Fibroblast of mammary gland (primary cell): ENCODE data around the gene CAMK1D.

Experiments
- DNase-seq: peaks from one replicate; pipeline ENCODE4 v3.0.0-alpha.2; 2010; ENCODE audit warnings: low read depth
- H3K4me3 ChIP-seq: 2 replicates; pipeline ENCODE4 v1.5.1; 2011; ENCODE audit warnings: low read depth, mild to moderate bottlenecking, low read length, moderate library complexity; ENCODE audit not compliant: control insufficient read depth
- CTCF ChIP-seq: conservative IDR thresholded peaks from 2 replicates; pipeline ENCODE4 v1.5.1; 2011; ENCODE audit warnings: low read depth, low read length, inconsistent platforms; ENCODE audit not compliant: control insufficient read depth, insufficient read depth

Gene CAMK1D

GRCh38 chr10:12637649-12638048 lies 288.3 kb downstream of the CAMK1D start:
- no peak for TF ChIP-seq CTCF
- DNase-seq = no peak
- no peak overlapping the region for H3K4me3 ChIP-seq

GRCh38 chr10:12638103-12638502 lies 288.8 kb downstream of the CAMK1D start:
- DNase-seq = peak; percentile 23
- H3K4me3 ChIP-seq = no peak overlapping the region
- no peak for TF ChIP-seq CTCF

DNA sequence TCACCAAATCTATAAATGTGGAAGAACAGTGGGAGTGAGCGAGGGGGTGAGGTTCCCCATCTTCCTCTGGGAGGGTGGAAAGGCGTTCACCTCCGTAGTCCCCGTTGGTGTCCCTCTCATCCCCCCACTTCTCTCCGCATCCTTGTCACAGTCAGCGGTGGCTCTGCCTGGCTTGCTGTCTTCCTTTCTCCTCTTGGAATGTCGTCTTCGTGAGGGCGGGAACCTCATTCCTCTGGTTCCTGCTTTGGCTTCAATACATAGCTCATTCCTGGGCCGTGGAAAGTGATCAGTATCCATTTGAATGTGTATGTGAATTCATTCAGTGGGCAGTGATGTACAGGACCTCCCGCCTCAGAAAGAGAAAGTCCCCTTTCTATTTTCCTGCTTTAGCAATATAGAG lies 289.4 kb downstream of the CAMK1D start:
- H3K4me3 ChIP-seq = no peak overlapping the region
- DNase-seq = no peak
- no peak for TF ChIP-seq CTCF

GRCh38 chr10:12639996-12640944 lies 290.9 kb downstream of the CAMK1D start:
- no peak overlapping the region for H3K4me3 ChIP-seq
- DNase-seq = no peak
- TF ChIP-seq CTCF = no peak

- no peak overlapping the region for H3K4me3 ChIP-seq
- no peak for TF ChIP-seq CTCF
- DNase-seq = no peak
Observed at GRCh38 chr10:12642036-12642435, 292.7 kb downstream of the CAMK1D start.

- no peak for DNase-seq
- TF ChIP-seq CTCF = no peak
- H3K4me3 ChIP-seq = no peak overlapping the region
Observed at GRCh38 chr10:12643279-12643678, 293.9 kb downstream of the CAMK1D start.
